Measurements from ENCODE around the gene RALGAPB. TPM values are rescaled to one million over a fixed set of nuclear protein-coding genes. Genes with fewer than 3 reads are reported as not detected.

Gene RALGAPB
- polyA plus RNA-seq, 1 of the 3 experiments (the other 2 are of a cell fraction) = 10.8 TPM

- H3K9ac ChIP-seq = peak overlapping the region; percentile 93; the same call in 1 of the 2 replicates
- peak overlapping the region; percentile 84 to 91 for H3K4me3 ChIP-seq (ENCODE audit: low read depth in 2 of 2, low read length in 1 of 2)
- peak overlapping the region; percentile 93 for H3K4me2 ChIP-seq
- no peak overlapping the region for H2AFZ ChIP-seq (ENCODE audit: low read depth)
- 87% methylated on average over 9 of the region's 9 CpGs for WGBS (ENCODE audit: low lambda C conversion rate)
- no peaks in the 10 kb centered on the region for H3K9me2 ChIP-seq
- no peak for TF ChIP-seq MAX (IDR thresholded peaks at IDR 0.05; ENCODE audit: low read depth)
- TF ChIP-seq GABPA (IDR thresholded peaks at IDR 0.05; ENCODE audit: low read depth) = no peak
- no peak for TF ChIP-seq NRF1 (IDR thresholded peaks at IDR 0.05; ENCODE audit: low read depth, low read length)
- TF ChIP-seq FOSL2 (IDR thresholded peaks at IDR 0.05; ENCODE audit: borderline replicate concordance, low read depth) = no peak
- no peak for TF ChIP-seq RCOR1 (IDR thresholded peaks at IDR 0.05; ENCODE audit: low read length)
- TF ChIP-seq FOXJ3 (CRISPR knock-in tag; IDR thresholded peaks at IDR 0.05) = no peak
- TF ChIP-seq USF1 (IDR thresholded peaks at IDR 0.05; ENCODE audit: borderline replicate concordance, low read depth) = no peak
- no peak for TF ChIP-seq JUND (IDR thresholded peaks at IDR 0.05)
- no peak for TF ChIP-seq YY1 (IDR thresholded peaks at IDR 0.05; ENCODE audit: low read depth)
- TF ChIP-seq EZH2phosphoT487 (IDR thresholded peaks at IDR 0.05; ENCODE audit: borderline replicate concordance, low read depth) = no peak
- no peak for TF ChIP-seq NFIC (IDR thresholded peaks at IDR 0.05; ENCODE audit: borderline replicate concordance)
- no peak for TF ChIP-seq GATA2 (CRISPR knock-in tag; IDR thresholded peaks at IDR 0.05)
- TF ChIP-seq CHD2 (IDR thresholded peaks at IDR 0.05; ENCODE audit: low read length, partially characterized antibody) = no peak
- TF ChIP-seq RXRA (IDR thresholded peaks at IDR 0.05; ENCODE audit: borderline replicate concordance, low read depth) = no peak
- TF ChIP-seq, protein P1, sequence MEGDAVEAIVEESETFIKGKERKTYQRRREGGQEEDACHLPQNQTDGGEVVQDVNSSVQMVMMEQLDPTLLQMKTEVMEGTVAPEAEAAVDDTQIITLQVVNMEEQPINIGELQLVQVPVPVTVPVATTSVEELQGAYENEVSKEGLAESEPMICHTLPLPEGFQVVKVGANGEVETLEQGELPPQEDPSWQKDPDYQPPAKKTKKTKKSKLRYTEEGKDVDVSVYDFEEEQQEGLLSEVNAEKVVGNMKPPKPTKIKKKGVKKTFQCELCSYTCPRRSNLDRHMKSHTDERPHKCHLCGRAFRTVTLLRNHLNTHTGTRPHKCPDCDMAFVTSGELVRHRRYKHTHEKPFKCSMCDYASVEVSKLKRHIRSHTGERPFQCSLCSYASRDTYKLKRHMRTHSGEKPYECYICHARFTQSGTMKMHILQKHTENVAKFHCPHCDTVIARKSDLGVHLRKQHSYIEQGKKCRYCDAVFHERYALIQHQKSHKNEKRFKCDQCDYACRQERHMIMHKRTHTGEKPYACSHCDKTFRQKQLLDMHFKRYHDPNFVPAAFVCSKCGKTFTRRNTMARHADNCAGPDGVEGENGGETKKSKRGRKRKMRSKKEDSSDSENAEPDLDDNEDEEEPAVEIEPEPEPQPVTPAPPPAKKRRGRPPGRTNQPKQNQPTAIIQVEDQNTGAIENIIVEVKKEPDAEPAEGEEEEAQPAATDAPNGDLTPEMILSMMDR (IDR thresholded peaks at IDR 0.05) = no peak
- no peak overlapping the region for H3K27ac ChIP-seq (ENCODE audit: low read depth in 2 of 2, low read length in 1 of 2)
- peaks cover 59% of the 10 kb centered on the region for H4K20me1 ChIP-seq (ENCODE audit: insufficient read depth)
- POLR2A ChIA-PET = interaction anchor here (0.6 to 3.8 kb wide), 6 partner anchors 8 to 1039 kb away, joined by 3 to 83 read pairs (median 10); partner anchors contain the start of gene RALGAPB
- H3K4me1 ChIP-seq (ENCODE audit: control insufficient read depth in 1 of 2, insufficient read depth in 2 of 2, low read depth in 1 of 2, low read length in 1 of 2) = peaks cover 7 to 20% of the 10 kb centered on the region in 2 experiments; a peak in 3 of 4 replicates
- DNase-seq = no peak
- peaks cover 68% of the 10 kb centered on the region for H3K79me2 ChIP-seq (ENCODE audit: insufficient read depth)
- H3K36me3 ChIP-seq (replicated peaks in 1 of 2; ENCODE audit: control insufficient read depth in 1 of 2, insufficient read depth in 2 of 2, low read length in 1 of 2) = peaks cover 41 to 46% of the 10 kb centered on the region in 2 experiments
- H3F3A ChIP-seq (replicated peaks; ENCODE audit: insufficient read depth) = peaks cover 17% of the 10 kb centered on the region
- H3K9me3 ChIP-seq = no peaks in the 10 kb centered on the region
- no peaks in the 10 kb centered on the region for H3K27me3 ChIP-seq (ENCODE audit: insufficient read depth)
- CTCF ChIA-PET = interaction anchor here (1.0 to 4.5 kb wide), 6 partner anchors 9 to 376 kb away, joined by 3 to 75 read pairs (median 26); partner anchors contain the start of gene RALGAPB
Observed at GRCh38 chr20:38433304-38433972, 39.2 kb upstream of the RALGAPB start.

Measured in SK-N-SH (cell line).